Mesendoderm (in vitro differentiated cells): ENCODE measurements around the gene CYTH1.
"Not testable (repeated sequence)": the region's sequence is repeated elsewhere in the genome, so short reads cannot be mapped to it uniquely, and the experiment has no call there.

ENCODE experiments used
- DNase-seq: peaks from one replicate; pipeline ENCODE4 v3.0.0; 2013
- H2AK5ac ChIP-seq: 2 replicates; pipeline ENCODE4 v1.6.1; 2013; ENCODE audit warnings: low read length, inconsistent platforms
- H2BK120ac ChIP-seq: 2 replicates; pipeline ENCODE4 v1.6.1; 2013; ENCODE audit warnings: low read depth, mild to moderate bottlenecking, low read length, moderate library complexity, mixed read lengths
- H2BK15ac ChIP-seq: replicated peaks from 2 replicates; pipeline ENCODE4 v1.6.1; 2013; ENCODE audit warnings: low read depth, mild to moderate bottlenecking, moderate library complexity
- H2BK5ac ChIP-seq: 2 replicates; pipeline ENCODE4 v1.6.1; 2013; ENCODE audit warnings: low read length, inconsistent platforms
- H3K18ac ChIP-seq: 2 replicates; pipeline ENCODE4 v1.6.1; 2013; ENCODE audit warnings: mild to moderate bottlenecking, low read length, mixed read lengths
- H3K23ac ChIP-seq: one replicate; pipeline ENCODE4 v1.6.1; 2013; ENCODE audit warnings: low read length
- H3K27ac ChIP-seq: 2 replicates; pipeline ENCODE4 v1.5.1; 2013; ENCODE audit warnings: low read depth, mild to moderate bottlenecking, inconsistent platforms, low read length, moderate library complexity
- H3K27me3 ChIP-seq: 2 replicates; pipeline ENCODE4 v1.6.1; 2013; ENCODE audit warnings: low read length, control low read depth, mild to moderate bottlenecking, inconsistent platforms; ENCODE audit not compliant: insufficient read depth, poor library complexity
- H3K36me3 ChIP-seq: 2 replicates; pipeline ENCODE4 v1.6.1; 2013; ENCODE audit warnings: low read length, inconsistent platforms; ENCODE audit not compliant: control insufficient read depth, insufficient read depth
- H3K4ac ChIP-seq: one replicate; pipeline ENCODE4 v1.6.1; 2013; ENCODE audit warnings: low read depth, mild to moderate bottlenecking, low read length, moderate library complexity
- H3K4me1 ChIP-seq: 2 replicates; pipeline ENCODE4 v1.6.1; 2013; ENCODE audit warnings: low read depth, low read length, inconsistent platforms; ENCODE audit not compliant: control insufficient read depth
- H3K4me2 ChIP-seq: 2 replicates; pipeline ENCODE4 v1.6.1; 2013; ENCODE audit warnings: low read length
- H3K4me3 ChIP-seq: 2 replicates; pipeline ENCODE4 v1.5.1; 2013; ENCODE audit warnings: mild to moderate bottlenecking, low read length
- H3K56ac ChIP-seq: one replicate; pipeline ENCODE4 v1.6.1; 2013; ENCODE audit warnings: low read length
- H3K79me1 ChIP-seq: 2 replicates; pipeline ENCODE4 v1.6.1; 2013; ENCODE audit warnings: low read length, inconsistent platforms
- H3K79me2 ChIP-seq: 2 replicates; pipeline ENCODE4 v1.6.1; 2013; ENCODE audit warnings: mild to moderate bottlenecking, low read length; ENCODE audit not compliant: control insufficient read depth, insufficient read depth
- H3K9ac ChIP-seq: 2 replicates; pipeline ENCODE4 v1.6.1; 2013; ENCODE audit warnings: low read length, inconsistent platforms
- H4K5ac ChIP-seq: one replicate; pipeline ENCODE4 v1.6.1; 2013; ENCODE audit warnings: low read length
- H4K8ac ChIP-seq: one replicate; pipeline ENCODE4 v1.6.1; 2013; ENCODE audit warnings: low read depth, mild to moderate bottlenecking, control low read depth, low read length, moderate library complexity
- WGBS: extraction: QIAGEN DNeasy Blood & Tissue Kit; methylation state at CpG from one replicate; pipeline ENCODE4 v1.1.7; 2013; ENCODE audit warnings: low lambda C conversion rate, missing lambda C conversion rate; ENCODE audit not compliant: insufficient coverage; ENCODE audit errors: extremely low coverage; 5-methylcytosine and 5-hydroxymethylcytosine counted together

CYTH1 gene

GRCh38 chr17:78751000-78751399, 31.1 kb downstream of the CYTH1 start:
- not testable (repeated sequence) for H4K8ac ChIP-seq, H3K27ac ChIP-seq, H3K36me3 ChIP-seq, H2BK15ac ChIP-seq, H3K4me1 ChIP-seq, H3K79me1 ChIP-seq, H3K18ac ChIP-seq, H3K4me2 ChIP-seq, H3K9ac ChIP-seq, H3K79me2 ChIP-seq, H2BK120ac ChIP-seq, DNase-seq, H3K23ac ChIP-seq, H2AK5ac ChIP-seq, H4K5ac ChIP-seq, H2BK5ac ChIP-seq, H3K4ac ChIP-seq, H3K4me3 ChIP-seq, H3K56ac ChIP-seq, H3K27me3 ChIP-seq
- WGBS = no CpG with 5 or more reads among the region's 5 CpGs

GRCh38 chr17:78748730-78749317, 33.2 kb downstream of the CYTH1 start:
- H3K18ac ChIP-seq = no peak overlapping the region
- no peak overlapping the region for H3K4me3 ChIP-seq

GRCh38 chr17:78748048-78748729, 33.9 kb downstream of the CYTH1 start:
- no peak overlapping the region for H2AK5ac ChIP-seq
- no peaks in the 10 kb centered on the region for H3K4me1 ChIP-seq
- H3K23ac ChIP-seq = no peak overlapping the region
- peaks cover 2% of the 10 kb centered on the region for H3K79me1 ChIP-seq
- H3K56ac ChIP-seq = no peak overlapping the region
- H3K36me3 ChIP-seq = no peaks in the 10 kb centered on the region
- no peak overlapping the region for H3K4ac ChIP-seq
- H3K4me3 ChIP-seq = no peak overlapping the region
- DNase-seq = no peak
- H3K27me3 ChIP-seq = no peaks in the 10 kb centered on the region
- no peak overlapping the region for H2BK15ac ChIP-seq
- no peak overlapping the region for H3K27ac ChIP-seq
- H3K79me2 ChIP-seq = no peaks in the 10 kb centered on the region
- H2BK120ac ChIP-seq = no peak overlapping the region
- no peak overlapping the region for H4K5ac ChIP-seq
- WGBS = no CpG with 5 or more reads among the region's 6 CpGs
- no peak overlapping the region for H3K9ac ChIP-seq
- H3K18ac ChIP-seq = no peak overlapping the region
- no peak overlapping the region for H3K4me2 ChIP-seq
- H4K8ac ChIP-seq = no peak overlapping the region
- H2BK5ac ChIP-seq = no peak overlapping the region

More at GRCh38 chr17:78748730-78749317, 33.2 kb downstream of the CYTH1 start:
- H3K79me1 ChIP-seq = peaks cover 2% of the 10 kb centered on the region
- no peak overlapping the region for H4K8ac ChIP-seq
- no peak overlapping the region for H4K5ac ChIP-seq
- no peak overlapping the region for H2BK120ac ChIP-seq
- no peak overlapping the region for H2BK5ac ChIP-seq
- WGBS = no CpG with 5 or more reads among the region's 8 CpGs
- no peak overlapping the region for H3K56ac ChIP-seq
- no peak overlapping the region for H3K9ac ChIP-seq
- no peak for DNase-seq
- no peaks in the 10 kb centered on the region for H3K4me1 ChIP-seq
- H3K27me3 ChIP-seq = no peaks in the 10 kb centered on the region
- no peak overlapping the region for H2BK15ac ChIP-seq
- no peak overlapping the region for H3K4ac ChIP-seq
- H3K4me2 ChIP-seq = no peak overlapping the region
- no peak overlapping the region for H2AK5ac ChIP-seq
- H3K36me3 ChIP-seq = no peaks in the 10 kb centered on the region
- H3K27ac ChIP-seq = no peak overlapping the region
- no peaks in the 10 kb centered on the region for H3K79me2 ChIP-seq
- H3K23ac ChIP-seq = no peak overlapping the region

GRCh38 chr17:78747488-78747887, 34.6 kb downstream of the CYTH1 start:
- Histone ChIP-seq H3K56ac (no peak overlapping the region), H3K27ac (no peak overlapping the region), H3K36me3 (no peaks in the 10 kb centered on the region), H3K79me2 (no peaks in the 10 kb centered on the region), H3K27me3 (no peaks in the 10 kb centered on the region), H3K18ac (no peak overlapping the region), H3K4me2 (no peak overlapping the region), H2BK15ac (no peak overlapping the region), H3K9ac (no peak overlapping the region), H3K4me3 (no peak overlapping the region), H3K23ac (no peak overlapping the region), H2BK120ac (no peak overlapping the region), H2AK5ac (no peak overlapping the region), H2BK5ac (no peak overlapping the region), H3K79me1 (peaks cover 2% of the 10 kb centered on the region), H4K8ac (no peak overlapping the region), H3K4me1 (no peaks in the 10 kb centered on the region), H3K4ac (no peak overlapping the region), H4K5ac (no peak overlapping the region)
- WGBS = no CpG with 5 or more reads among the region's 2 CpGs
- no peak for DNase-seq

GRCh38 chr17:78746949-78747269, 35.2 kb downstream of the CYTH1 start:
- Histone ChIP-seq H2BK120ac (no peak overlapping the region), H3K27me3 (no peaks in the 10 kb centered on the region), H3K36me3 (no peaks in the 10 kb centered on the region), H4K5ac (no peak overlapping the region), H2BK5ac (no peak overlapping the region), H2AK5ac (no peak overlapping the region), H3K23ac (no peak overlapping the region), H3K4me3 (no peak overlapping the region), H3K4ac (no peak overlapping the region), H3K79me1 (peaks cover 2% of the 10 kb centered on the region), H3K56ac (no peak overlapping the region), H3K27ac (no peak overlapping the region), H3K18ac (no peak overlapping the region), H2BK15ac (no peak overlapping the region), H4K8ac (no peak overlapping the region), H3K9ac (no peak overlapping the region), H3K4me2 (no peak overlapping the region), H3K79me2 (no peaks in the 10 kb centered on the region), H3K4me1 (no peaks in the 10 kb centered on the region)
- no peak for DNase-seq
- no CpG with 5 or more reads among the region's 2 CpGs for WGBS
